ENCODE measurements around the gene F2.

DNA sequence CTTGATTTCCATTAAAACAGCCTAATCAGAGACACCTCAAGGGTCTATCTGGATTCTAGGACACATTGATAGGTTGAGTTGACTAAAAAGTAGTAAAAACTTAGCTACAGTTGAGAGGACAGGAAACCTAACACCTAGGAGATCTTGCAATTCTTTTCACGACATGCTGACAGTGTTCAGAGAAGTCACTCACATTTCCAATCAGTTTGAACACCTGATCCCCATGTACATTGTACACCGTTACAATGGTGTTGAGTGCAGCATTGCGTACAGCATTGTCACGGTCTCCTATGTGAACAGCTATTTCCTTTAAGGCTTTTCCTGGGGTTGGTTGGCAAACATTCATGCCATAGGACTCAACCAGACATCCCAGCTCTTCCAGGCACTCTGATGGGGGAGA is 42.8 kb downstream of the F2 start:
- TF ChIP-seq, protein P1, sequence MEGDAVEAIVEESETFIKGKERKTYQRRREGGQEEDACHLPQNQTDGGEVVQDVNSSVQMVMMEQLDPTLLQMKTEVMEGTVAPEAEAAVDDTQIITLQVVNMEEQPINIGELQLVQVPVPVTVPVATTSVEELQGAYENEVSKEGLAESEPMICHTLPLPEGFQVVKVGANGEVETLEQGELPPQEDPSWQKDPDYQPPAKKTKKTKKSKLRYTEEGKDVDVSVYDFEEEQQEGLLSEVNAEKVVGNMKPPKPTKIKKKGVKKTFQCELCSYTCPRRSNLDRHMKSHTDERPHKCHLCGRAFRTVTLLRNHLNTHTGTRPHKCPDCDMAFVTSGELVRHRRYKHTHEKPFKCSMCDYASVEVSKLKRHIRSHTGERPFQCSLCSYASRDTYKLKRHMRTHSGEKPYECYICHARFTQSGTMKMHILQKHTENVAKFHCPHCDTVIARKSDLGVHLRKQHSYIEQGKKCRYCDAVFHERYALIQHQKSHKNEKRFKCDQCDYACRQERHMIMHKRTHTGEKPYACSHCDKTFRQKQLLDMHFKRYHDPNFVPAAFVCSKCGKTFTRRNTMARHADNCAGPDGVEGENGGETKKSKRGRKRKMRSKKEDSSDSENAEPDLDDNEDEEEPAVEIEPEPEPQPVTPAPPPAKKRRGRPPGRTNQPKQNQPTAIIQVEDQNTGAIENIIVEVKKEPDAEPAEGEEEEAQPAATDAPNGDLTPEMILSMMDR (IDR thresholded peaks at IDR 0.05) = no peak
- TF ChIP-seq POLR2A (IDR thresholded peaks at IDR 0.05) = no peak
